ENCODE measurements around the gene GPSM1. TPM values are rescaled to one million over a fixed set of nuclear protein-coding genes. Genes with fewer than 3 reads are reported as not detected.

The GPSM1 gene
- total RNA-seq, 1 experiment from 2014 or later = 14.2 TPM

DNA sequence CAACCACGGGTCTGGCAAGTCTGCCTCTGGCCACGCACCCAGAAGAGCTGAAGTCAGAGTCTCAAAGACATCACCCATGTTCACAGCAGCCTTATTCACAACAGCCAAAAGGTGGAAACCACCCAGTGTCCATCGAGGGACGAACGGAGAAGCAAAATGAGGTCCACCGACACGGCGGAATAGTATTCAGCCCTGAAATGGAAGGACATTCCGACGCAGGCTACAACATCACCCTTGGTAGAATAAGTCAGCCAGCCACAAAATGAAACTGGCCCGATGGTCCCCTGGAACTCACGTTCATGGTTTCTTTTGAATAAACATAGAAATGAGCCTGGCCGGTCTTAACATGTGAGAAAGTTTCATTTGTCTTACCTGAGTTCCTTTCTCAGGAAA, 40.4 kb upstream of the GPSM1 start (continued):
- no peak for TF ChIP-seq ZNF396 (CRISPR knock-in tag; IDR thresholded peaks at IDR 0.05; ENCODE audit: borderline replicate concordance)
- TF ChIP-seq USF2 (CRISPR knock-in tag; IDR thresholded peaks at IDR 0.05) = no peak
- TF ChIP-seq ZNF416 (CRISPR knock-in tag; IDR thresholded peaks at IDR 0.05) = no peak
- no peak for TF ChIP-seq OVOL2 (CRISPR knock-in tag; IDR thresholded peaks at IDR 0.05; ENCODE audit: borderline replicate concordance)
- no peak for TF ChIP-seq EMX1 (CRISPR knock-in tag; IDR thresholded peaks at IDR 0.05)
- no peak for TF ChIP-seq ZNF317 (CRISPR knock-in tag; IDR thresholded peaks at IDR 0.05; ENCODE audit: borderline replicate concordance, low read depth)
- TF ChIP-seq, protein P1, sequence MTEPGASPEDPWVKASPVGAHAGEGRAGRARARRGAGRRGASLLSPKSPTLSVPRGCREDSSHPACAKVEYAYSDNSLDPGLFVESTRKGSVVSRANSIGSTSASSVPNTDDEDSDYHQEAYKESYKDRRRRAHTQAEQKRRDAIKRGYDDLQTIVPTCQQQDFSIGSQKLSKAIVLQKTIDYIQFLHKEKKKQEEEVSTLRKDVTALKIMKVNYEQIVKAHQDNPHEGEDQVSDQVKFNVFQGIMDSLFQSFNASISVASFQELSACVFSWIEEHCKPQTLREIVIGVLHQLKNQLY (CRISPR knock-in tag; IDR thresholded peaks at IDR 0.05) = no peak
- TF ChIP-seq ZNF281 (CRISPR knock-in tag; IDR thresholded peaks at IDR 0.05) = no peak

DNA sequence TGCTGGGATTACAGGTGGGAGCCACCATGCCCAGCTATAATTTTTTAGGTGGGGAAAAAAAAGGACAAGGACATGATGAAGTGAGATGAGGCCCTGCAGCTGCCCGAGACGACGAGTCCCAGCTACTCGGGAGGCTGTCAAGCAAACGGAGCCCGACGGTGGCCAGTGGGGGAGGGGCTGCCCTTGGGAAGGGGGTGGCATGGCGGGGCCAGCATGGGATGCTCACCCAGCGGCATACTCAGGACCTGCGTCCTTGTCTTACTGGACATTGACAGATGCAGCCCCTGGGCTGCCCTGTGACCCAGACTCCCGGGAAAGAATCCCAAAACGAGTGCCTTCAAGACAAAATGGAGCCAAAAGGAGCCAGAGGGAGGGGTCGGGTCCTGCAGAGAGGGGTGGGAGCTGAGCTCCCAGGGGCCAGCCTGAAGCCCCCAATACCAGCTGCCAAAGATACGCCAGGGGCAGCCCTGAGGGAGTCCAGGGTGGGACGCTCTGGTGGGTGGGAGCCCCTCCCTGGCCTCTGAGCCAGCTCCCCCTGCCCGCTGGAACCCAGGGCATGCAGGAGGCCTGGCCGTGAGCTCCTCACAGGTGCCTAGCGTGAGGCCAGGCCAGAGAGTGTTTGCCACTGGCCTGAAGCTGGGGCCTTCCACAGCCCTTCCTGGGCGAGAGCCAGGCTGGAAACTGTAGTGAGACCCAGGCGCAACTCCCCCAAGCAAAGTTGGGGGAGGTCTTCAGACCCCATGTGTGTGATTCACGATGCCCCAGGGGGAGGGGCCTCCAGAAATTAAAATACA, 39.2 kb upstream of the GPSM1 start:
- Mint-ChIP-seq H3K4me1 (peaks cover 7% of the 10 kb centered on the region; the same call in 1 of the 2 replicates), H3K9me3 (no peaks in the 10 kb centered on the region), H3K27me3 (ENCODE audit: low read depth) (no peaks in the 10 kb centered on the region), H3K36me3 (no peaks in the 10 kb centered on the region), H3K27ac (no peak overlapping the region), H3K4me3 (no peak overlapping the region)
- ChIA-PET POLR2A (interaction anchor here (1.1 kb wide), 1 partner anchor 12 kb away, joined by 4 read pairs; no protein-coding TSS in a partner anchor), CTCF (no interaction called here)
- DNase-seq (ENCODE audit: low spot score) (no peak), ATAC-seq (no peak)
- TF ChIP-seq KAT7 (CRISPR knock-in tag; IDR thresholded peaks at IDR 0.05; ENCODE audit: borderline replicate concordance) = no peak
- no peak for TF ChIP-seq FOXJ3 (CRISPR knock-in tag; IDR thresholded peaks at IDR 0.05; ENCODE audit: borderline replicate concordance)
- TF ChIP-seq USF1 (CRISPR knock-in tag; IDR thresholded peaks at IDR 0.05) = no peak
- TF ChIP-seq, protein P2, sequence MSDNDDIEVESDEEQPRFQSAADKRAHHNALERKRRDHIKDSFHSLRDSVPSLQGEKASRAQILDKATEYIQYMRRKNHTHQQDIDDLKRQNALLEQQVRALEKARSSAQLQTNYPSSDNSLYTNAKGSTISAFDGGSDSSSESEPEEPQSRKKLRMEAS (CRISPR knock-in tag; IDR thresholded peaks at IDR 0.05) = no peak
- TF ChIP-seq, protein P3, sequence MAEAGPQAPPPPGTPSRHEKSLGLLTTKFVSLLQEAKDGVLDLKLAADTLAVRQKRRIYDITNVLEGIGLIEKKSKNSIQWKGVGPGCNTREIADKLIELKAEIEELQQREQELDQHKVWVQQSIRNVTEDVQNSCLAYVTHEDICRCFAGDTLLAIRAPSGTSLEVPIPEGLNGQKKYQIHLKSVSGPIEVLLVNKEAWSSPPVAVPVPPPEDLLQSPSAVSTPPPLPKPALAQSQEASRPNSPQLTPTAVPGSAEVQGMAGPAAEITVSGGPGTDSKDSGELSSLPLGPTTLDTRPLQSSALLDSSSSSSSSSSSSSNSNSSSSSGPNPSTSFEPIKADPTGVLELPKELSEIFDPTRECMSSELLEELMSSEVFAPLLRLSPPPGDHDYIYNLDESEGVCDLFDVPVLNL (CRISPR knock-in tag; IDR thresholded peaks at IDR 0.05; ENCODE audit: borderline replicate concordance, low read depth) = no peak
- TF ChIP-seq TP53 (CRISPR knock-in tag; IDR thresholded peaks at IDR 0.05) = no peak
- TF ChIP-seq FOXP4 (CRISPR knock-in tag; IDR thresholded peaks at IDR 0.05) = no peak
- TF ChIP-seq ZSCAN18 (CRISPR knock-in tag; IDR thresholded peaks at IDR 0.05) = no peak
- TF ChIP-seq ZNF423 (CRISPR knock-in tag; IDR thresholded peaks at IDR 0.05) = no peak
- TF ChIP-seq, protein P4, sequence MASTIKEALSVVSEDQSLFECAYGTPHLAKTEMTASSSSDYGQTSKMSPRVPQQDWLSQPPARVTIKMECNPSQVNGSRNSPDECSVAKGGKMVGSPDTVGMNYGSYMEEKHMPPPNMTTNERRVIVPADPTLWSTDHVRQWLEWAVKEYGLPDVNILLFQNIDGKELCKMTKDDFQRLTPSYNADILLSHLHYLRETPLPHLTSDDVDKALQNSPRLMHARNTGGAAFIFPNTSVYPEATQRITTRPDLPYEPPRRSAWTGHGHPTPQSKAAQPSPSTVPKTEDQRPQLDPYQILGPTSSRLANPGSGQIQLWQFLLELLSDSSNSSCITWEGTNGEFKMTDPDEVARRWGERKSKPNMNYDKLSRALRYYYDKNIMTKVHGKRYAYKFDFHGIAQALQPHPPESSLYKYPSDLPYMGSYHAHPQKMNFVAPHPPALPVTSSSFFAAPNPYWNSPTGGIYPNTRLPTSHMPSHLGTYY (CRISPR knock-in tag; IDR thresholded peaks at IDR 0.05) = no peak
- TF ChIP-seq PREB (CRISPR knock-in tag; IDR thresholded peaks at IDR 0.05; ENCODE audit: borderline replicate concordance) = no peak
- no peak for TF ChIP-seq SMAD3 (CRISPR knock-in tag; IDR thresholded peaks at IDR 0.05; ENCODE audit: borderline replicate concordance)

Measured in WTC11 (cell line).